ENCODE results near the gene TGM2.

TGM2 gene

DNA sequence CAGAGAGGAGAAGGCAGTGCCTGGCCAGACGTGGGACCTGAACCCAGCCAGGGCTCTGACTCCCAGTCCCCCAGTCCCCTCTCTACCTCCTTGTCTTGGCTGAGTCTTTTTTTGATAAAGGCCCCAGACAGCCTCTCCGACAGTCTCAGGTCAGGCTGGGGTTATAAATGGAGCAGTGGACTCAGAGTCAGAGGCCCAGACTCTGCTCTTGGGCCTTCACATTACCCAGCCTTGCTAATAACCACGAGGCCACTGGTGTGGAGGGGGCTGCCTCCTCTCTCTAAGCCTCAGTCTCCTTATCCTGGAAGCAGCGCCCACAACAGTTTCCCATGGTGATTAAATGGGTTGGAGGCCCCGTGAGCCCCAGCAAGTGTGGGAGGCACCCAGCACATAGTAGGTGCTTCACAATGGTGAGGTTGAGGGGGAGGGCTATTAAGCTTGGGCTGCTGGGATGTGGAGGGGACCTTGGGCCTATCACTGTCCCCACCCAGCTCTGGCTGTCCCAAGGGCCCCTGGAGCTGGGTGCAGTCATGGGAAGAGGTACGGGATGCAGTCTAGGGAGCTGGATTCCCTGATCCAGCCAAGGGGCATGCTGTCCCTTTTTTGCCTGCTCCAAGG, 35.7 kb downstream of the TGM2 start:
- no peak for DNase-seq

DNA sequence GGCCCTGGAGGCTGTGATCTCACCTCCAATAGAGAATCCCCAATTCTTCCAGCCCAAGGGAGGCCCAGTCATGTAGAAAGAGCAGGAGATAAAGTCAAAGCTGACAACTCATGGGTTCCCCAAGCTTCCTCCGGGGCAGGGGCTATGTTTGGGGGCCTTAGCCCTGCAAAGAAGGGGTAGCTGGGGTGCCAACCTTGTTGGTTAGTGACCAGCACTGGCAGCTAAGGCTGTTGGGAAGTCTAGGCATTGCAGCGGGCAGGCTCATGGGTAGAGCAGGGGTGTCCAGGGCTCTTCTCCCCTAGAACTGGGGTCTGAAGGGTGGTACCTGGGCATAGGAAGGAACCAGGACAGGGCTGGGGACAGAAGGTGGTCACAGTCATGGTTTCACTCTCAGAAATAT, 36.4 kb downstream of the TGM2 start:
- no peak for DNase-seq

GRCh38 chr20:38127920-38128528, 37.0 kb downstream of the TGM2 start:
- no peak for DNase-seq

DNA sequence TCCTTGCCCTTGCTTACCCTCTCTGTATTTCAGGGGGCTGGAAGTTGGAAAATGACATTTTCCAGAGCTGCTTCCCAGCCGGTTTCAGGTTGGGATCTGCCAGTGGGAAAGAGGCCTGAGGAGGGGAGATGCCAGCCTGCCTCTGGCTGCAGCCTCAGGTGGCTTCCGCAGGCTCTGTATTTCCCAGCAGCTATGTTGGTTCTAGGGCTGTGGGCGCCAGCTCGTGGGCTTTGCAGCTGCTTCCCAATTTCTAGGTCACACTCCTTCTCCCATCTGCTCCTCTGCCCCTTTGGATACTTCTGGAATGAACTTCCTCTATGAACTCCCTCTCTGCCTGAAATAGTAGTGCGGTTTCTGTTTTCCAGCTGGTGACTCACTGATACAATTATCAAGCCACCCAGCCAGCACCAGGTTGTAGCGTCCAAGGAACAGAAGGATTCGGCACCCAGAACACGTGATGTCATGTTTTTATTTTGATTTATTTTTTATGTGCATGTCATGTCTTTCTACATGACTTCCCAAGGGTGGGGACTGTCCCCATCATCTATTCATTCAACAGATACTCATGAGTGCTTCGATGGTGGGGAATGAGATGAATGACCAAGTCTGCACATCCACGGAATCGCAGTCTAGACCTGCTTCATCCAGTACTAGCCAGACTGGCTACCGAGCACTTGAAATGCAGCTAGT, 38.0 kb downstream of the TGM2 start:
- peak; percentile 66 for DNase-seq

DNA sequence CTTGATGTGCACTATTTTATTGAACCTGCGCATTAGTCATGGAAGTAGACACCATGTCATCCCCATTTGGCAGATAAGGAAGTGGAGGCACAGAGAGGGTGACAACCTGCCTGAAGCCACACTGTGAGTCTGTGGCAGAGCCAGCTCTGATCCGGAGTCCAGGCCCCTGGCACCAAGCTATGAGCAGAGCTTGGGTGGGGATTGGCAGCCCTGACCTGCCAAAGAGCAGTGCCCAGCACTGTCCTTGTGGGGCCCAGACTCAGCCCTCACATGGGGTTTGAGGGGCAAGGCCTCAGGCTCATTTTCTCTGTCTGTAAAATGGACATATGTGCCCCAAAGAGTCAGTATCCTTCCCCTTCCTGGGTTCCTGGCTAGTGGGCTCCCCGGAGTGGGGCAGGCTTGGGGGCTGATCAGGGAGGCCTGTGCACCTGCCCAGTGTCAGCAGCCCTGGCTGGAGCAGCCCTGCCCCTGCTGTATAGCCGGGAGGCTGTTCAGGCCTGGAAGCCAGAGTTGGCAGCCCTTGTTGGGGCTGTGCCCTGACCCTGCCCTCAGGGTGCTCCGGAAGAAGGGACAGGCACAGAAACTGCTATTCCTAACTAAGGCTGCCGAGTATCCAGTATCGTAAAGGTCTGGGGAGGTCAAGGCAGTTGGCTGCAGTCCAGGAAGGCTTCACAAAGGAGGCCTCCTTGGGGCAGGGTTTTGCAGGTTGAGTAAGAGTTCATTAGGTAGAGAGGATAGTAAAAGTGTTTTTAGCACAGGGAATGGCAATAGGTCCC, 38.7 kb downstream of the TGM2 start:
- no peak for DNase-seq

- peak; percentile 24 for DNase-seq
Observed at GRCh38 chr20:38125157-38126056, 39.7 kb downstream of the TGM2 start.

GRCh38 chr20:38123021-38123587, 42.0 kb downstream of the TGM2 start:
- DNase-seq, result no peak

GRCh38 chr20:38121741-38122140, 43.3 kb downstream of the TGM2 start:
- DNase-seq, result no peak

- no peak for DNase-seq
Observed at GRCh38 chr20:38120625-38120988, 44.5 kb downstream of the TGM2 start.

DNA sequence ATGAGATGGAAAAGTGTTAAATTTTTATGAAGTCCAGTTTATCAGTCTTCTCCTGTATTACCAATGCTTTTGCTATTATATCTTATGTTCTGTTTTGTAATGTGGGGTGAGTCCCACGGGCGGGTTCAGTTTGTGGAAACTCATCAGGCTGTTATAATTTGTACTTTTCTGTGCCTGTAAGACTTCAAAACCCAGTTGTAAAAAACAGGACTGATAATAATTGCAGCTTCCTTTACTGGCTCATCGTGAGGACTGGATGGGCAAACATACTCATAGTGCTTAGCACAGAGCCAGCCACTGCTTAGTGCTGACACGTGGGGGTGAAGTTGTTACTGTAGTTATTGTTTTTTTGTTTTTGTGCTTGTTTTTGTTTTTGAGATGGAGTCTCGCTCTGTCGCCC, 45.6 kb downstream of the TGM2 start:
- no peak for DNase-seq

GRCh38 chr20:38117635-38118034, 47.4 kb downstream of the TGM2 start:
- DNase-seq, result no peak

DNA sequence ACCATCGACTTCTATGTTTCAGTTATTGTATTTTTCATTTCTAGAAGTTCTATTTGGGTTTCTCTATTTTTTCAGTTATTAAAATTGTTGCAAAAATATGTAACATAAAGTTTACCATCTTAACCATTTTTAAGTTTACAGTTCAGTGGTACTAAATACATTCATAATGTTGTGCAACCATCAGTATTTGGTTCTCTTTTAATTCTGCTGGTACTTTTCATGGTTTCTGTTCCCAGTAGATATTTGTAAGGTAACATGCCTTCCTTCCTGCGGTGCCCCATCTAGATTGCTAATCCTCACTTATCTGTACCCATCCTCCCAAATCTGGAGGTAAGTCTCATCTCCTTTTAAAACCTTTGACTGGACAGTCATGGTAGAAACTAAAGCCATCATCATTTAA, 47.9 kb downstream of the TGM2 start:
- no peak for DNase-seq

DNA sequence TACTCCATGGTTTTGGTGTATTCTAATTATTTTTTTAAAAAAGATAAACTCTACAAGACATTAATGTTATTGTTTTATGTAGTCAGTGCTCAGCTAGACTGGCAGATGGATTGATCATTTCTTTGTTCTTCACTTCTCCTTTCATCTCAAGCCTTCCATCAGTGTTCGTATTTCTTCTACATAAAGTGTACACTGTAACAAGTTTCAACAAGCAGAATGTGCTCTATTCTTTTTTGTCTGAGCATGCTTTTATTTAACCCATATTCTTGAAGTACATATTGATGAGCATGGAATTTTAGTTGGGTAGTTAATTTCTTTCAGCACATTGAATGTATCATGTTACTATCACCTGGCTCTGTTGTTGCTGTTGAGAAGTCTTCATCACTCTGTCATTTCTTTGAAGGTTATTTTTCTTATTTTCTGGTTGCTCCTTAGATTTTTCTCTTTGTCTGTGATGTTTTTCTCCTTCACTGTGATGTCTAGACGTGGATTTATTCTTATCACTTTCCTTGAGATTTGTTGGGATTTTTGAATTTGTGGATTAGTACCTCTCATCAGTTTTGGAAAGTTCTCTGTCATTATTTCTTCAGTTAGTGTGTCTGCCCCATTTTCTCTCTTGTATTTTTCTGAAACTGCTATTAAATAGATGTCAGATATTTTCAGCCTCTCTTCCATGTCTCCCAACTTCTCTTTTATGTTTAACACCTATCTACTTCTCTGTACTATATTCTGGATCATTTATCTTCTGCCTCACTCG, 48.5 kb downstream of the TGM2 start:
- DNase-seq, result no peak

- no peak for DNase-seq
Observed at GRCh38 chr20:38115896-38116295, 49.2 kb downstream of the TGM2 start.

- no peak for DNase-seq
Observed at GRCh38 chr20:38115205-38115604, 49.9 kb downstream of the TGM2 start.

DNA sequence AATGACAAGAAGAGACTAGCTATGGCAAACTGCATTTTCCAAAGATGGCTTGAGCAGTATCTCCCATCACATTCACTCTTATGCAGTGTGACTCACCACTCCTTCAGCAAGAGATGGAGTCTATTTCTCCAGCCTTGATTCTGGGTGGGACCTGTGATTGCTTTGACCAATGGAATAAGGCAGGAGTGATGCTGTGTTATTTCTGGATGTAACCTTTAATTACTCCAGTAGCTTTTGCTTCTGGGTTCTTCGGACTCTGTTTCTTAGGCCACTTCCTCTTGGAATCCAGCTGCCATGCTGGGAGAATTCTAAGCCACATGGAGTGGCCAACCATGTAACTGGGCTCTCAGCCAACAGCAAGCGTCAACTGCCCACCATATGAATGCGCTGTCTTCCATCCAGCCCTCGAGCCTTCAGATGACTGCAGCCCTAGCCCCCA, 50.7 kb downstream of the TGM2 start:
- no peak for DNase-seq

DNA sequence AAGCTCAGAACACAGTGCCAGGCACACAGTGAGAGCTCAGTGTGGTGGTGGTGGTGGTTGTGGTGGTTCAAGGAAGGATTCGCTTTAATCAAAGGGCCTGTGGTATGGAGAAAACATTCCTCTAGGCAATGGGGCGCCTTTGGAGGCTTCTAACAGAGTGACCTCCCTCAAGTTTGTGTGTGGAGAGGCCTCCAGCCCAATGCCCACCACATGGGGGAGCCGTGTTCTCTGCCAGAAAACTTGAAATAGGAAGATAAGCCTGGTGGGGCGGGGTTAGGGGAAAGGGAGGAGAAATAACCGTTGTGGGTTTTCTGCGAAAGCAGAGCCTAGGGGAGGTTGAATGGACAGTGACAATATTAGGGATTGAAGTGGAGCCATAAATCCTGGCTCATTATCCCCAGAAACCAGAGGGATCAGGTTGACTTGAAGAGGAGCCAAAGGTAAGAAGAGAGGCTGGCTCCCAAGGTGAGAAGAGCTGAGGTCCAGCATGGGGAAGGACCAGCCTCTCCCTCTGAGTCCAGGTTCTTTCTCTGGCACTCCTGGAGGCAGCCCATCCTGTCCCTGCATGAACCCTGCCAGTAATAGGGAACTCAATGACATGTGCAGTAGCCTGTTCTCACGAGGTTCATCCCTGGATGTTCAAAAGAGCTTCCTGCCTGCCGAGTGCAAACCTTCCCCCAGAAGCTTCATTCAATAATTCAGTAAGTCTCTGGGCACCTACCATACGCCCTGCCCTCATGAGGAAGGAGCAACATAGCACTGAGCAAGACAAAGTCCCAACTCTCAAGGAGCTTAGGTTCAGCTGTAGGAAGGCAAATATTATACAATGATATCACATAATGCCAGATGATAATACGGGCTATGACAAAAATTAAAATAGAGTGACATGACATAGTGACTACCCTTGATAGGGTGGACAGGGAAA, 51.4 kb downstream of the TGM2 start:
- DNase-seq, result no peak

DNA sequence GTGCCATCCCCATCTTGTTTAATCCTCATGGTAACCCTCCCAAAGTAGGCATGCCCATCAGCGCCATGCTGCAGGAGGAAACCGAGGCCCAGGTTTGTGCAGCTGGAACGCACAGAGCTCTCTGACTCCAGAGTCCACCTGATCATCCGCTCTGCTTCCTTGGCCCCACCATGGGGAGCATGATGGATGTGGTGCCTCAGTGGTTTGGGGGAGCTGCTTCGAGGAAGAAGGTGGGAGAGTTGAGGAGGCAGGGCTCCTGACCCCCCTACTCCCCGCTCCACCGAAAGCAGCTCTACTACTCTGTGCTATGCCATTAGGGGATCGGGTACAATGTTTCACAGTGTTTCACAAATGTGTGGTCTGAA, 52.2 kb downstream of the TGM2 start:
- no peak for DNase-seq

DNA sequence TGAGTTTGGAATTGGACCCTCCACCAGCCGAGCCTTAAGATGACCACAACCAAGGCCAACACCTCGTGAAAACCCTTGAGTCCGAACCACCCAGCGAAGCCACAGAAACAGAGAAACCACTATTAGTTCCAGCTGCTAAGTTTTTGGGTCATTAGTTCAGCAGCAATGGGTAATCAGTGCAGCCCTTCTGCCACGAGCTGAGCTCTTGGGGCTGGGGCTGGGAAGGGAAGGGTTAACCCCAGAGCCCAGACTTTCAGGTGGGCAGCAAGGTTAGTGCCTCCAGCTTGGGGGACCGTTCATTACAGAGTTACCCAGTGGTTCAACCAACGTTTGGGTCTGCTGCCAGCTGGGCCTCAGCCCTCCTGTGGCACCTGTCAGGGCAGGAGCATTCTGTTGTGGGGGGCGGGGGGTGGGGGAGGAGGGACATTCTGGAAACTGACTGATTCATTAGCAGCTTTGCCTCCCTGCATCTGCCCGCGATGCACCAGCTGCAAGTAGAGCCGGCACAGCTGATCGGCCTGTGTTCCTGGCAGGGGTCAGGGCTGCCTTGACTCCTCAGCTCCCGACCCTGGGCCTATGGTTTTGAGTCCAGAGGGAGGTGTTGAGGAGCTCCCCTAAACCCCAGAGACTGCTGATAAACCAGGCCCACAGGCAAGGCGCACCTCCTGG, 52.7 kb downstream of the TGM2 start:
- no peak for DNase-seq

Measured in NCI-H1694 treated with DMSO at 0.1 percent for 48 hours (cell line).